ENCODE results near the gene SMIM3. TPM values are rescaled to one million over a fixed set of nuclear protein-coding genes. Genes with fewer than 3 reads are reported as not detected.

SMIM3 gene
- total and polyA plus RNA-seq, 2 experiments from 2014 or later, result 6.2 to 7.6 TPM

Other genes starting within 250 kb of the SMIM3 start
- gene SYNPO, start 138.1 kb upstream of the SMIM3 start, total RNA-seq (2014; rRNA removed; shearing (Covaris generic)), result 1.3 and 3.0 TPM in 2 replicates
- 0.16 and 0.38 TPM in 2 replicates for gene SYNPO, start 138.1 kb upstream of the SMIM3 start, polyA plus RNA-seq (2016; fragmentation: Nextera tagmentation; extraction: Ambion mirVana)
- gene MYOZ3, start 117.5 kb upstream of the SMIM3 start, total RNA-seq (2014; rRNA removed; shearing (Covaris generic)), result 13.8 and 26.4 TPM in 2 replicates
- gene MYOZ3, start 117.5 kb upstream of the SMIM3 start, polyA plus RNA-seq (2016; fragmentation: Nextera tagmentation; extraction: Ambion mirVana), result 10.9 and 12.7 TPM in 2 replicates
- 30.7 and 32.3 TPM in 2 replicates for gene RBM22, start 77.7 kb upstream of the SMIM3 start, total RNA-seq (2014; rRNA removed; shearing (Covaris generic))
- 20.3 and 23.4 TPM in 2 replicates for gene RBM22, start 77.7 kb upstream of the SMIM3 start, polyA plus RNA-seq (2016; fragmentation: Nextera tagmentation; extraction: Ambion mirVana)
- gene DCTN4, start 19.7 kb upstream of the SMIM3 start, total RNA-seq (2014; rRNA removed; shearing (Covaris generic)), result 41.2 and 41.8 TPM in 2 replicates
- gene DCTN4, start 19.7 kb upstream of the SMIM3 start, polyA plus RNA-seq (2016; fragmentation: Nextera tagmentation; extraction: Ambion mirVana), result 11.8 and 15.4 TPM in 2 replicates
- not detected in 2 replicates for gene IRGM, start 67.8 kb downstream of the SMIM3 start, total RNA-seq (2014; rRNA removed; shearing (Covaris generic))
- not detected in 2 replicates for gene IRGM, start 67.8 kb downstream of the SMIM3 start, polyA plus RNA-seq (2016; fragmentation: Nextera tagmentation; extraction: Ambion mirVana)
- gene ZNF300, start 126.2 kb downstream of the SMIM3 start, total RNA-seq (2014; rRNA removed; shearing (Covaris generic)), result 22.3 and 25.9 TPM in 2 replicates
- gene ZNF300, start 126.2 kb downstream of the SMIM3 start, polyA plus RNA-seq (2016; fragmentation: Nextera tagmentation; extraction: Ambion mirVana), result 10.9 and 15.1 TPM in 2 replicates
- gene GPX3, start 241.8 kb downstream of the SMIM3 start, total RNA-seq (2014; rRNA removed; shearing (Covaris generic)), result 48.4 and 48.9 TPM in 2 replicates
- gene GPX3, start 241.8 kb downstream of the SMIM3 start, polyA plus RNA-seq (2016; fragmentation: Nextera tagmentation; extraction: Ambion mirVana), result 27.6 and 28.0 TPM in 2 replicates

Measured in GM23338 (cell line).